ENCODE results near the gene DNAH1. TPM values are rescaled to one million over a fixed set of nuclear protein-coding genes. Genes with fewer than 3 reads are reported as not detected.

The DNAH1 gene
- total RNA-seq, 1 experiment from 2014 or later = 2.4 TPM

DNA sequence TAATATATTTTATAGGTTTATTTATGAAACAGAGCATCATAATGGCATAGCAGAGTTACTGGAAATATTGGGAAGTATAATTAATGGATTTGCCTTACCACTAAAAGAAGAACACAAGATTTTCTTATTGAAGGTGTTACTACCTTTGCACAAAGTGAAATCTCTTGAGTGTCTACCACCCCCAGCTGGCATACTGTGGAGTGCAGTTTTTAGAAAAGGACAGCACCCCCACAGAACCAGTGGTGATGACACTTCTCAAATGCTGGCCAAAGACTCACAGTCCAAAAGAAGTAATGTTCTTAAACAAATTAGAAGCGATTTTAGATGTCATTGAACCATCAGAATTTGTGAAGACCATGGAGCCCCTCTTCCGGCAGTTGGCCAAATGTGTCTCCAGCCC lies 58.1 kb downstream of the DNAH1 start:
- TF ChIP-seq POLR2AphosphoS5 (IDR thresholded peaks at IDR 0.05; ENCODE audit: low read depth, low read length) = no peak
- no peak for TF ChIP-seq TCF7L2 (IDR thresholded peaks at IDR 0.05; ENCODE audit: low read depth, low read length)
- TF ChIP-seq, protein P1, sequence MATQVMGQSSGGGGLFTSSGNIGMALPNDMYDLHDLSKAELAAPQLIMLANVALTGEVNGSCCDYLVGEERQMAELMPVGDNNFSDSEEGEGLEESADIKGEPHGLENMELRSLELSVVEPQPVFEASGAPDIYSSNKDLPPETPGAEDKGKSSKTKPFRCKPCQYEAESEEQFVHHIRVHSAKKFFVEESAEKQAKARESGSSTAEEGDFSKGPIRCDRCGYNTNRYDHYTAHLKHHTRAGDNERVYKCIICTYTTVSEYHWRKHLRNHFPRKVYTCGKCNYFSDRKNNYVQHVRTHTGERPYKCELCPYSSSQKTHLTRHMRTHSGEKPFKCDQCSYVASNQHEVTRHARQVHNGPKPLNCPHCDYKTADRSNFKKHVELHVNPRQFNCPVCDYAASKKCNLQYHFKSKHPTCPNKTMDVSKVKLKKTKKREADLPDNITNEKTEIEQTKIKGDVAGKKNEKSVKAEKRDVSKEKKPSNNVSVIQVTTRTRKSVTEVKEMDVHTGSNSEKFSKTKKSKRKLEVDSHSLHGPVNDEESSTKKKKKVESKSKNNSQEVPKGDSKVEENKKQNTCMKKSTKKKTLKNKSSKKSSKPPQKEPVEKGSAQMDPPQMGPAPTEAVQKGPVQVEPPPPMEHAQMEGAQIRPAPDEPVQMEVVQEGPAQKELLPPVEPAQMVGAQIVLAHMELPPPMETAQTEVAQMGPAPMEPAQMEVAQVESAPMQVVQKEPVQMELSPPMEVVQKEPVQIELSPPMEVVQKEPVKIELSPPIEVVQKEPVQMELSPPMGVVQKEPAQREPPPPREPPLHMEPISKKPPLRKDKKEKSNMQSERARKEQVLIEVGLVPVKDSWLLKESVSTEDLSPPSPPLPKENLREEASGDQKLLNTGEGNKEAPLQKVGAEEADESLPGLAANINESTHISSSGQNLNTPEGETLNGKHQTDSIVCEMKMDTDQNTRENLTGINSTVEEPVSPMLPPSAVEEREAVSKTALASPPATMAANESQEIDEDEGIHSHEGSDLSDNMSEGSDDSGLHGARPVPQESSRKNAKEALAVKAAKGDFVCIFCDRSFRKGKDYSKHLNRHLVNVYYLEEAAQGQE (IDR thresholded peaks at IDR 0.05; ENCODE audit: insufficient read depth in 1 of 2, low read depth in 2 of 2, low read length in 1 of 2) = no peak
- TF ChIP-seq, protein P2, sequence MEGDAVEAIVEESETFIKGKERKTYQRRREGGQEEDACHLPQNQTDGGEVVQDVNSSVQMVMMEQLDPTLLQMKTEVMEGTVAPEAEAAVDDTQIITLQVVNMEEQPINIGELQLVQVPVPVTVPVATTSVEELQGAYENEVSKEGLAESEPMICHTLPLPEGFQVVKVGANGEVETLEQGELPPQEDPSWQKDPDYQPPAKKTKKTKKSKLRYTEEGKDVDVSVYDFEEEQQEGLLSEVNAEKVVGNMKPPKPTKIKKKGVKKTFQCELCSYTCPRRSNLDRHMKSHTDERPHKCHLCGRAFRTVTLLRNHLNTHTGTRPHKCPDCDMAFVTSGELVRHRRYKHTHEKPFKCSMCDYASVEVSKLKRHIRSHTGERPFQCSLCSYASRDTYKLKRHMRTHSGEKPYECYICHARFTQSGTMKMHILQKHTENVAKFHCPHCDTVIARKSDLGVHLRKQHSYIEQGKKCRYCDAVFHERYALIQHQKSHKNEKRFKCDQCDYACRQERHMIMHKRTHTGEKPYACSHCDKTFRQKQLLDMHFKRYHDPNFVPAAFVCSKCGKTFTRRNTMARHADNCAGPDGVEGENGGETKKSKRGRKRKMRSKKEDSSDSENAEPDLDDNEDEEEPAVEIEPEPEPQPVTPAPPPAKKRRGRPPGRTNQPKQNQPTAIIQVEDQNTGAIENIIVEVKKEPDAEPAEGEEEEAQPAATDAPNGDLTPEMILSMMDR (IDR thresholded peaks at IDR 0.05) = no peak
- no peak for TF ChIP-seq SIN3A (IDR thresholded peaks at IDR 0.05; ENCODE audit: borderline replicate concordance, insufficient read depth, low read depth, low read length)
- Histone ChIP-seq H3K27me3 (ENCODE audit: control insufficient read depth, insufficient read depth, low read length) (no peaks in the 10 kb centered on the region), H3K4me3 (ENCODE audit: low read depth in 2 of 2, low read length in 2 of 2) (no peak overlapping the region), H3K36me3 (ENCODE audit: control insufficient read depth, insufficient read depth, low read length) (no peaks in the 10 kb centered on the region), H3K9me3 (ENCODE audit: control insufficient read depth, insufficient read depth, low read depth, low read length) (no peaks in the 10 kb centered on the region), H3K4me1 (ENCODE audit: control insufficient read depth, insufficient read depth, low read length) (no peaks in the 10 kb centered on the region), H3K27ac (ENCODE audit: low read length) (no peak overlapping the region)
- in situ Hi-C loops (cut with HindIII; ENCODE audit: low pct_unique_long_range_greater_than_20kb, low sequenced_read_pairs) = no loop called here
- no peak for ATAC-seq
- no TSS peak for BruUV-seq (replicated peaks)
- CTCF ChIA-PET = interaction anchor here (0.6 to 0.7 kb wide), 2 partner anchors 25 to 78 kb away, joined by 3 read pairs; no protein-coding TSS in a partner anchor
- no peak for DNase-seq (ENCODE audit: low read depth, low spot score)
- POLR2A ChIA-PET = no interaction called here
- intact Hi-C loops (cut with micrococcal nuclease; ENCODE audit: unreplicated experiment) = no loop called here

DNA sequence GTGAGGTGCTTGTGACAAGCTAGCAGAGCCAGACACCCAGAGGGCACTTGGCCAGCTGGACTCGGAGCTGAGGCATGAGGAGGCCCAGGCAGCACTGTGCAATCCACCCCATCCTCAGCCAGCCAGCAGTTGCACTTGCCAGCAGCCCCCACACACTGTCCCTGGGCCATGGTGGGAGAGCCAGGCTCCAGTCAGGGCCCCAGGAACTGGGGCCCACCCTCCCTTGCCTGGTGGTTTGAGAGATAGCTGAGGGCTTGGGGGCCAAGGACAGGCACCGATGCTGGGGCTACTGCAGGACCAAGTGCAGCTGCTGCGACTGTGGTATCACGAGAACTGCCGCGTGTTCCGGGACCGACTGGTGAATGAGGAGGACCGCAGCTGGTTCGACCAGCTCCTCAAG lies 63.5 kb downstream of the DNAH1 start:
- TF ChIP-seq, protein P2 (IDR thresholded peaks at IDR 0.05) = no peak
- TF ChIP-seq, protein P1 (IDR thresholded peaks at IDR 0.05; ENCODE audit: insufficient read depth in 1 of 2, low read depth in 2 of 2, low read length in 1 of 2) = no peak
- TF ChIP-seq TCF7L2 (IDR thresholded peaks at IDR 0.05; ENCODE audit: low read depth, low read length) = no peak
- TF ChIP-seq SIN3A (IDR thresholded peaks at IDR 0.05; ENCODE audit: borderline replicate concordance, insufficient read depth, low read depth, low read length) = no peak
- TF ChIP-seq POLR2AphosphoS5 (IDR thresholded peaks at IDR 0.05; ENCODE audit: low read depth, low read length) = no peak
- BruUV-seq (replicated peaks) = no TSS peak
- no peaks in the 10 kb centered on the region for H3K27me3 ChIP-seq (ENCODE audit: control insufficient read depth, insufficient read depth, low read length)
- H3K9me3 ChIP-seq (ENCODE audit: control insufficient read depth, insufficient read depth, low read depth, low read length) = no peaks in the 10 kb centered on the region
- CTCF ChIA-PET = interaction anchor here (0.6 kb wide), 1 partner anchor 163 kb away, joined by 3 read pairs; no protein-coding TSS in a partner anchor
- no peak overlapping the region for H3K4me3 ChIP-seq (ENCODE audit: low read depth in 2 of 2, low read length in 2 of 2)
- POLR2A ChIA-PET = interaction anchor here (0.9 kb wide), 1 partner anchor 11 kb away, joined by 3 read pairs; no protein-coding TSS in a partner anchor
- DNase-seq (ENCODE audit: low read depth, low spot score) (no peak), ATAC-seq (no peak)
- intact Hi-C loops (cut with micrococcal nuclease; ENCODE audit: unreplicated experiment) (no loop called here), in situ Hi-C loops (cut with HindIII; ENCODE audit: low pct_unique_long_range_greater_than_20kb, low sequenced_read_pairs) (no loop called here)
- no peaks in the 10 kb centered on the region for H3K36me3 ChIP-seq (ENCODE audit: control insufficient read depth, insufficient read depth, low read length)
- H3K4me1 ChIP-seq (ENCODE audit: control insufficient read depth, insufficient read depth, low read length) = no peaks in the 10 kb centered on the region
- no peak overlapping the region for H3K27ac ChIP-seq (ENCODE audit: low read length)

Data from Panc1 (cell line).